Mesenchymal stem cell (in vitro differentiated cells and primary cell): Measurements from ENCODE around the gene TOM1L2.

ENCODE experiments used
- DNase-seq: peaks from one replicate; pipeline ENCODE4 v3.0.0-alpha.2; 2013
- H2AFZ ChIP-seq: one replicate; pipeline ENCODE4 v1.6.1; 2013; ENCODE audit warnings: low read depth, mild to moderate bottlenecking, control low read depth, inconsistent platforms, low read length, moderate library complexity
- H2AK5ac ChIP-seq: 2 replicates; pipeline ENCODE4 v1.6.1; 2013; ENCODE audit warnings: low read length, moderate library complexity, mild to moderate bottlenecking, inconsistent platforms; ENCODE audit not compliant: severe bottlenecking
- H2BK120ac ChIP-seq: one replicate; pipeline ENCODE4 v1.6.1; 2013; ENCODE audit warnings: low read depth, mild to moderate bottlenecking, inconsistent platforms, low read length, moderate library complexity
- H2BK12ac ChIP-seq, 2 experiments: one replicate each; pipeline ENCODE4 v1.6.1; 2013; ENCODE audit warnings: inconsistent platforms in 2 of 2, low read length in 2 of 2, mild to moderate bottlenecking in 2 of 2, moderate library complexity in 2 of 2, control low read depth in 1 of 2
- H2BK15ac ChIP-seq: one replicate; pipeline ENCODE4 v1.6.1; 2013; ENCODE audit warnings: mild to moderate bottlenecking, low read depth, inconsistent platforms; ENCODE audit not compliant: poor library complexity, severe bottlenecking
- H2BK5ac ChIP-seq: 2 replicates; pipeline ENCODE4 v1.6.1; 2013; ENCODE audit warnings: low read depth, mild to moderate bottlenecking, low read length, control low read depth, inconsistent platforms; ENCODE audit not compliant: poor library complexity, severe bottlenecking
- H3K14ac ChIP-seq, 2 experiments: one replicate each; pipeline ENCODE4 v1.6.1; 2013; ENCODE audit warnings: inconsistent platforms in 2 of 2, low read length in 2 of 2, control low read depth in 1 of 2, mild to moderate bottlenecking in 1 of 2, moderate library complexity in 1 of 2
- H3K18ac ChIP-seq, 2 experiments: one replicate each; pipeline ENCODE4 v1.6.1; 2013; ENCODE audit warnings: inconsistent platforms in 2 of 2, low read length in 2 of 2, control low read depth in 1 of 2, low read depth in 1 of 2, mild to moderate bottlenecking in 1 of 2
- H3K23ac ChIP-seq, 2 experiments: one replicate each; pipeline ENCODE4 v1.6.1; 2013; ENCODE audit warnings: inconsistent platforms in 2 of 2, low read length in 2 of 2, mild to moderate bottlenecking in 2 of 2, moderate library complexity in 2 of 2, control low read depth in 1 of 2
- H3K27ac ChIP-seq: 2 replicates; pipeline ENCODE4 v1.5.1; 2013; ENCODE audit warnings: mild to moderate bottlenecking, moderate library complexity, low read length, control low read depth, inconsistent platforms; ENCODE audit not compliant: poor library complexity, severe bottlenecking
- H3K27me3 ChIP-seq, 2 experiments: 2 replicates each; pipeline versions ENCODE4 v1.6.1 to v1.7.0; 2013; ENCODE audit warnings: low read length in 2 of 2, mild to moderate bottlenecking in 2 of 2, moderate library complexity in 2 of 2, control low read depth in 1 of 2, inconsistent platforms in 1 of 2; ENCODE audit not compliant: control insufficient read depth in 1 of 2, insufficient read depth in 1 of 2
- H3K36me3 ChIP-seq, 2 experiments: 2 replicates each; pipeline versions ENCODE4 v1.6.1 to v1.7.0; 2013; ENCODE audit warnings: low read length in 2 of 2, control low read depth in 1 of 2, inconsistent platforms in 1 of 2, low read depth in 1 of 2, mild to moderate bottlenecking in 1 of 2; ENCODE audit not compliant: insufficient read depth in 2 of 2, control insufficient read depth in 1 of 2
- H3K4ac ChIP-seq, 2 experiments: one replicate each; pipeline ENCODE4 v1.6.1; 2013; ENCODE audit warnings: inconsistent platforms in 2 of 2, low read length in 2 of 2, mild to moderate bottlenecking in 2 of 2, moderate library complexity in 2 of 2, control low read depth in 1 of 2, low read depth in 1 of 2
- H3K4me1 ChIP-seq: 2 replicates; pipeline ENCODE4 v1.6.1; 2013; ENCODE audit warnings: low read depth, low read length, control low read depth; ENCODE audit not compliant: control insufficient read depth, insufficient read depth
- H3K4me2 ChIP-seq: 2 replicates; pipeline ENCODE4 v1.6.1; 2013; ENCODE audit warnings: low read length, mild to moderate bottlenecking, inconsistent platforms; ENCODE audit not compliant: poor library complexity, severe bottlenecking
- H3K4me3 ChIP-seq, 2 experiments: 2 replicates each; pipeline versions ENCODE4 v1.5.1 to v1.7.0; 2013; ENCODE audit warnings: low read length in 2 of 2, mild to moderate bottlenecking in 2 of 2, control low read depth in 1 of 2, low read depth in 1 of 2; ENCODE audit not compliant: insufficient read depth in 1 of 2
- H3K79me1 ChIP-seq: replicated peaks from 2 replicates; pipeline ENCODE4 v1.6.1; 2013; ENCODE audit warnings: mild to moderate bottlenecking, control low read depth, low read length, inconsistent platforms; ENCODE audit not compliant: poor library complexity, severe bottlenecking
- H3K9ac ChIP-seq: 2 replicates; pipeline ENCODE4 v1.7.0; 2013; ENCODE audit warnings: mild to moderate bottlenecking, low read length, moderate library complexity
- H3K9me3 ChIP-seq: 2 replicates; pipeline ENCODE4 v1.7.0; 2013; ENCODE audit warnings: mild to moderate bottlenecking, low read length; ENCODE audit not compliant: control insufficient read depth
- H4K8ac ChIP-seq: one replicate; pipeline ENCODE4 v1.6.1; 2013; ENCODE audit warnings: inconsistent platforms, mild to moderate bottlenecking, low read length, moderate library complexity
- H4K91ac ChIP-seq: one replicate; pipeline ENCODE4 v1.6.1; 2013; ENCODE audit warnings: mild to moderate bottlenecking, low read length, inconsistent platforms
- WGBS: methylation state at CpG from one replicate; pipeline ENCODE4 v1.1.7; 2013; ENCODE audit warnings: mixed read lengths; 5-methylcytosine and 5-hydroxymethylcytosine counted together

The TOM1L2 gene

DNA sequence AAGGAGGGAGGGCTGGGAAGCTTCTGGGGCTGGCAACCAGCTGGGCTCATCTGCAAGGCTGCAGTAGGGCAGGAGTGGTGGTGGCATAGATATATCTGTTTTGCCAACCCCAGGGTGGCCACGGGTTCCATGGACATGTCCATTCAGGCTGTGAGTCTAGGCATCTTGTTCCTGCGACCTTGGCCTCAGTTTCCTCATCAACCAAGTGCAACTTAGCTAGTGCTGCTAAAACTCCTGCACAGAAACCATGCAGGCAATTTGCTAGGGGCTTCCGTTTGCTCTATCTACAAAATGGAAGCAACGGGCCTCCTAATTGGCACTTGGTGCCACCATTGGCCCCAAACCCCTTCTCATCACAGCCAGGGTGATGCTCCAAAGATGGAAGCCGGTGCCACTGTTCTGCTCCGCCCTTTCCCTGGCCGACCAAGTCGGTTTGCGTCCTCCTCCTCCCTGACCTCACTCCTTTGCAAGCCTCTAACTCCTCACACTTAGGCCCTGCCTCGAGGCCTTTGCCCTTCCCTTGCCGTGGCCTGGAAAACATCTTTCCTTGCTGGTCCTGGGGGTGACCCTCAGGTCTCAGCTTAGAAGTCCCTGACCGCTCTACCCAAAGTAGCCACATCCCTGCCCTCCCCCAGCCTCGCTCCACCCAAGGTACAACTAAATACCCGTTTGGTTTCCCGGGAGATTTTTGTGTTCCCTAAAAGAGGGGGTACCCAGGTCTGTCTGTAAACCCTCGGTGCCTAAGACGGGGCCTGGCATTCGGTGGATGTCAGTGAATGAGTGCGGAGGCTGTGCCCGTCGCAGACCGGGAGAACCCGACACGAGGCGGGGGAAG is 136.6 kb downstream of the TOM1L2 start:
- H3K4ac ChIP-seq, result peak overlapping the region; percentile 46 to 87
- peak overlapping the region; percentile 29 for H2BK120ac ChIP-seq
- H3K9me3 ChIP-seq, result no peaks in the 10 kb centered on the region
- H2BK12ac ChIP-seq, result peak overlapping the region; percentile 14 to 75
- peaks cover 39% of the 10 kb centered on the region for H3K4me1 ChIP-seq
- peak overlapping the region; percentile 6 to 75 for H3K18ac ChIP-seq
- H3K4me3 ChIP-seq, result peak overlapping the region in 1 of 2 experiments; percentile 84
- H3K23ac ChIP-seq, result no peak overlapping the region
- H2BK15ac ChIP-seq, result peak overlapping the region; percentile 92
- H3K14ac ChIP-seq, result peak overlapping the region in 1 of 2 experiments; percentile 63
- no peak for DNase-seq
- H3K27ac ChIP-seq, result peak overlapping the region; percentile 2
- H4K91ac ChIP-seq, result peak overlapping the region; percentile 90
- H4K8ac ChIP-seq, result no peak overlapping the region
- H2AK5ac ChIP-seq, result peak overlapping the region; percentile 46
- WGBS, result 37% methylated on average over 22 of the region's 25 CpGs
- H3K4me2 ChIP-seq, result peak overlapping the region; percentile 70
- peak overlapping the region; percentile 97 for H3K9ac ChIP-seq
- H3K36me3 ChIP-seq, result peaks cover 8 to 12% of the 10 kb centered on the region in 2 experiments
- no peak overlapping the region for H2AFZ ChIP-seq
- no peak overlapping the region for H2BK5ac ChIP-seq
- H3K79me1 ChIP-seq, result peaks cover 22% of the 10 kb centered on the region
- no peaks in the 10 kb centered on the region for H3K27me3 ChIP-seq

DNA sequence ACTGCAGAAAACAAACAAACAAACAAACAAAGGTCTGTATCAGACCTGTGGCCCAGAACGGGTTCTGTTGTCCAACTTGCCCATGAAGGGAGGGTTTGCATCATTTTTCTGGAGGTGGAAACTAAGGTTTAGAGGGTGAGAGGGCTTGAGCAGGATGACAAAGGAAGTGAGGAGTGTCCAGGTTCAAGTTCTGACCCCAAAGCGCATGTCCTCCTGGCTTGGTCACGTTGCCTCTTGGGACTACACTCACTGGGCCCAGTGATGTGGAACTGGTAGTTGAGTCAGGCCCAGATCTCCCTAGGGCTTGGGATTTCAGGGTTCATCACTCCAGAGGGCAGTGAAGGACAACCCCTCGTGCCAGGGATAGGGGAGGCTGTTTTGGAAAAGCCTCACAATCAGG is 137.2 kb downstream of the TOM1L2 start:
- Histone ChIP-seq H3K4me1 (peaks cover 36% of the 10 kb centered on the region), H3K4ac (peak overlapping the region in 1 of 2 experiments; percentile 46), H3K4me2 (no peak overlapping the region), H2BK5ac (no peak overlapping the region), H3K79me1 (peaks cover 27% of the 10 kb centered on the region), H3K23ac (peak overlapping the region in 1 of 2 experiments; percentile 61), H2AK5ac (peak overlapping the region; percentile 46), H2BK12ac (no peak overlapping the region), H3K9ac (peak overlapping the region; percentile 97), H3K9me3 (no peaks in the 10 kb centered on the region), H2AFZ (no peak overlapping the region), H3K36me3 (peaks cover 13 to 16% of the 10 kb centered on the region in 2 experiments), H4K8ac (peak overlapping the region; percentile 25), H3K27ac (no peak overlapping the region), H2BK15ac (peak overlapping the region; percentile 77), H3K27me3 (no peaks in the 10 kb centered on the region), H3K4me3 (peak overlapping the region in 1 of 2 experiments; percentile 84), H2BK120ac (no peak overlapping the region), H4K91ac (peak overlapping the region; percentile 83), H3K14ac (no peak overlapping the region), H3K18ac (peak overlapping the region in 1 of 2 experiments; percentile 6)
- no peak for DNase-seq
- WGBS, result 90% methylated on average over 4 of the region's 4 CpGs

DNA sequence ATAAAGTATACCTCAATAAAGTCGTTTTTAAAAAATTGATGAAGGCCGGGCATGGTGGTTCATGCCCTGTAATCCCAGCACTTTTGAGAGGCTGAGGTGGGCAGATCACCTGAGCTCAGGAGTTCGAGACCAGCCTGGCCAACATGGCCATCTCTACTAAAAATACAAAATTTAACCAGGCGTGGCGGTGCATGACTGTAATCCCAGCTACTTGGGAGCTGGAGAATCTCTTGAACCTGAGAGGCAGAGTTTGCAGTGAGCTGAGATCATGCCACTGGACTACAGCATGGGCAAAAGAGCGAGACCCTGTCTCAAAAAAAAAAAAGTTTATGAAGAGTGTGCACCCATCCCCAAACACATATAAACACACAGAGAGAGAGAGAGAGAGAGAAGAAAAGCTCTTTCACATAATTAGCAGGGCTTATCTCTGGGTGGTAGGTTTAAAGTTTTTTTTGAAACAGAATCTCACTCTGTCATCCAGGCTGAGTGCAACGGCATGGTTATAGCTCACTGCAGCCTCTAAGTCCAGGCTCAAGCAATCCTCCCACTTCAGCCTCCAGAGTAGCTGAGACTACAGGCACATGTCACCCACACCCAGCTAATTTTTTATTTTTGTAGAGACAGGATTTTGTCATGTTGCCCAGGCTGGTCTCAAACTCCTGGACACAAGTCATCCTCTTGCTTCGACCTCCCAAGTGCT is 138.4 kb downstream of the TOM1L2 start:
- Histone ChIP-seq H4K91ac (no peak overlapping the region), H2BK120ac (no peak overlapping the region), H2BK12ac (no peak overlapping the region), H3K23ac (no peak overlapping the region), H3K18ac (no peak overlapping the region), H3K27me3 (no peaks in the 10 kb centered on the region), H3K79me1 (peaks cover 33% of the 10 kb centered on the region), H3K27ac (no peak overlapping the region), H2AFZ (no peak overlapping the region), H3K36me3 (peaks cover 16% of the 10 kb centered on the region in 2 experiments), H3K4me3 (no peak overlapping the region), H3K4me2 (no peak overlapping the region), H4K8ac (no peak overlapping the region), H3K9ac (peak overlapping the region; percentile 29), H3K4ac (no peak overlapping the region), H2BK15ac (no peak overlapping the region), H3K9me3 (no peaks in the 10 kb centered on the region), H3K14ac (no peak overlapping the region), H2BK5ac (no peak overlapping the region), H3K4me1 (peaks cover 35% of the 10 kb centered on the region), H2AK5ac (no peak overlapping the region)
- 85% methylated on average over 7 of the region's 8 CpGs for WGBS
- no peak for DNase-seq

DNA sequence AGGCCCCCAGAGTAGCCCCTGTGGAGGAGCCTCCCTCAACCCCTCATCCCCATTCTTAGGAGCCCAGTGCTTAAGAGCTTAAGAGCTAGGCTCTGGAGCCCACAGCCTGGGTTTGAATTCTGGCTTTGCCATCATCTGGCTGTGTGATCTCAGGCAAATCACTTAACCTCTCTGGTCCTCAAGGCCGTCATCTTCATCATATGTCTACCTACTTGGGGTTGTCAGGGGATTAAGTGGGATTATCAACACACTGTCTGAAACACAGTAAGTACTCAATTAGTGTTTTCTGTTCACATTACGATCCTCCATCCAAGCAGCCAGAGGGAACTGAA is 140.2 kb downstream of the TOM1L2 start:
- Histone ChIP-seq H3K4ac (no peak overlapping the region), H3K79me1 (peaks cover 45% of the 10 kb centered on the region), H3K27ac (no peak overlapping the region), H3K14ac (peak overlapping the region in 1 of 2 experiments; percentile 86), H3K4me3 (no peak overlapping the region), H2AK5ac (no peak overlapping the region), H2BK5ac (no peak overlapping the region), H2AFZ (no peak overlapping the region), H3K18ac (no peak overlapping the region), H2BK15ac (no peak overlapping the region), H4K8ac (peak overlapping the region; percentile 24), H3K36me3 (peaks cover 20 to 29% of the 10 kb centered on the region in 2 experiments), H2BK12ac (no peak overlapping the region), H3K9ac (no peak overlapping the region), H3K9me3 (no peaks in the 10 kb centered on the region), H4K91ac (no peak overlapping the region), H3K27me3 (no peaks in the 10 kb centered on the region), H3K4me1 (peaks cover 28% of the 10 kb centered on the region), H2BK120ac (no peak overlapping the region), H3K23ac (no peak overlapping the region), H3K4me2 (no peak overlapping the region)
- WGBS, result 96% methylated on average over 2 of the region's 2 CpGs
- no peak for DNase-seq
